LNCAP (cell line): ENCODE data around the gene HNMT.

ENCODE experiments used
- TF ChIP-seq, protein P1 (sequence below): fragments of 450-650 bp; IDR thresholded peaks from 2 replicates; pipeline ENCODE4 v1.5.1; 2017; ENCODE audit warnings: mild to moderate bottlenecking

HNMT gene

DNA sequence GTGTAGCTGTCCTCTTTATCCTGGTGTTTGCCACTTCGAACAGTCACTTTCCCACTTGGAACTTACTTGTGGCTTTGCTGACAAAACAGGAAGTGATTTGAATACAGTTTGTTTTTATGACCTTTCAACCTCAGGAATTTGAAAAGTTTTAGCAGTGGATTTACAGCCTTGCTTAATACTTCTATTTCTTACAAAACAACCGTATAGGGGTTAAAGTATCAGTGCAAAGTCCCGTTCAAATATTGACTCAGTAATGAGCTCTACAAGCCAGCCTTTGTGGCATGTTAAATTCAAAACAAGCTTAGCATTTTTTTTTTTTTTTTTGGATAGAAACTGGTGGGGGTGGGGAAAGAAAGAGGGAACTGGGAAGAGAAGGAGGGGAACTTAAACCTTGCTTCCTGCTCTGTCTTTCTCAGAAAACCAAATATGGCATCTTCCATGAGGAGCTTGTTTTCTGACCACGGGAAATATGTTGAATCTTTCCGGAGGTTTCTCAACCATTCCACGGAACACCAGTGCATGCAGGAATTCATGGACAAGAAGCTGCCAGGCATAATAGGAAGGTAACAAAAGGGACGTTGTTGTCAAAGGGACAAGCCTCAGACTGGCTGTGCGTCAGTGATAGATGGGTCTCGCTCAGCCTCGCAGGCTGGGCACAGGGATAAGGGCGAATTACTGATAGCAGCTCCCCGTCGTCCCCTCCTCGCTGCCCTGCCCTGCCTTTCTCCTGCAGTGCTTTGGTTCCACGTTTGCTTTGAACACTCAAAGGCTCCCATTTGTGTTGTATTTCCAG is at the start of gene HNMT:
HNMT (plus strand) TSS at position 408 of the 793 bp plus-strand sequence; CDS start at position 427, 19 bp downstream.
- TF ChIP-seq, protein P1, sequence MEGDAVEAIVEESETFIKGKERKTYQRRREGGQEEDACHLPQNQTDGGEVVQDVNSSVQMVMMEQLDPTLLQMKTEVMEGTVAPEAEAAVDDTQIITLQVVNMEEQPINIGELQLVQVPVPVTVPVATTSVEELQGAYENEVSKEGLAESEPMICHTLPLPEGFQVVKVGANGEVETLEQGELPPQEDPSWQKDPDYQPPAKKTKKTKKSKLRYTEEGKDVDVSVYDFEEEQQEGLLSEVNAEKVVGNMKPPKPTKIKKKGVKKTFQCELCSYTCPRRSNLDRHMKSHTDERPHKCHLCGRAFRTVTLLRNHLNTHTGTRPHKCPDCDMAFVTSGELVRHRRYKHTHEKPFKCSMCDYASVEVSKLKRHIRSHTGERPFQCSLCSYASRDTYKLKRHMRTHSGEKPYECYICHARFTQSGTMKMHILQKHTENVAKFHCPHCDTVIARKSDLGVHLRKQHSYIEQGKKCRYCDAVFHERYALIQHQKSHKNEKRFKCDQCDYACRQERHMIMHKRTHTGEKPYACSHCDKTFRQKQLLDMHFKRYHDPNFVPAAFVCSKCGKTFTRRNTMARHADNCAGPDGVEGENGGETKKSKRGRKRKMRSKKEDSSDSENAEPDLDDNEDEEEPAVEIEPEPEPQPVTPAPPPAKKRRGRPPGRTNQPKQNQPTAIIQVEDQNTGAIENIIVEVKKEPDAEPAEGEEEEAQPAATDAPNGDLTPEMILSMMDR: no peak

- TF ChIP-seq, protein P1: no peak
These were observed 43.0 kb upstream of the HNMT start for GRCh38 chr2:137921105-137921880.

DNA sequence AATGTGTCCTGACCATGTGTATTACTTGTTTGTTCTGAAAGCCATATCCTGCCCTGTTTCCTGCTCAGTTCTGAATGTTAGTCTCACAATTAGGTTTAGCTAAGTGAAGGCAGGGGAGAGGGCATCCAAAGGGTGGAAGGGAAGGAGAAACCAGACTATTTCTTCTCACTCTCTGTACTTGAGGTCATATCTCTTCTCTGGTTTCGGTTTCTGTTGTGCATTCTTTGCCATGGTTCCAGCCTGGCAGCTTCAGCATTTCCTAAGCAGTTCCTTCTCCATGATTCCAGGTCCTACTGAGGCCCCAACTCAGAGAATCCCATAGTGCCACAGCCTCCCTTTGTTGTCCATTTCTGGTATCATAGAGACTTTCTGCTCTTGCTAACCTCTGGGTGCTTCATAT is 40.3 kb upstream of the HNMT start:
- TF ChIP-seq, protein P1: no peak

DNA sequence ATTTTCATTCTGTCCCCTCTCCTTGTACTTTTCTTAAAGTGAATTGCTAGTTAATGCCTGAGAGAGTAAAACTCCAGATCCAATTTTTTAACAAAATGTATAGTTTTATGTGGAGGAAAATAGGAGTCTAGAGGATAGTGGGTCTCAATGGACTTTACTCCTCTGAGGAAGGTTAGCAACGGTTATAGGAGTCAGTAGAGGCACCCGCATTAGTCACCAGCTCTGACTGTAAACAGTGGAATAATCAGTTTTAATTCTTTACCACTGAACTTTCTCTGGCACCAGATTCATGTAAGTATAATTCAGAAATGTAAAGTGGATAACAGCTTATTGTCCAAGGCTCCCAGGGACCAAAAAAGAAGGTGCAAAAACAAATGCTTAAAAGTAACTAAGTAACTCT is 38.7 kb upstream of the HNMT start:
- TF ChIP-seq, protein P1: no peak

DNA sequence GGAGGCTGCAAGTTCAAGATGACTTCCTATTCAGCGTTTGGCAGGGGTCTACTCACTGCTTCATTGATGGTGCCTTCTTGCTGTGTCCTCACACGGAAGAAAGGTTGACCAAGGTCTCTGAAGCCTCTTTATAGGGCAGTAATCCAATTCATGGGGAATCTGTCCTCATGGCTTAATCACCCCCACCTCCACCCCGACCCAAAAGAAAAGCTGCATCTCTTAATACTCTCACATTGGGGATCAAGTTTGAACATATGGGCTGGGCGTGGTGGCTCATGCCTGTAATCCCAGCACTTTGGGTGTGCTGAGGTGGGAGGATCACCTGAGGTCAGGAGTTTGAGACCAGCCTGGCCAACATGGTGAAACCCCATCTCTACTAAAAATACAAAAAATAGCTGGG is 36.4 kb upstream of the HNMT start:
- TF ChIP-seq, protein P1: no peak

GRCh38 chr2:137928547-137929518 is 35.4 kb upstream of the HNMT start:
- TF ChIP-seq, protein P1: no peak

GRCh38 chr2:137929519-137929916 is 34.8 kb upstream of the HNMT start:
- TF ChIP-seq, protein P1: no peak
